BLaER1 (cell line): Measurements from ENCODE around the gene NUP50.
"Not testable (repeated sequence)": the region's sequence is repeated elsewhere in the genome, so short reads cannot be mapped to it uniquely, and the experiment has no call there.

Experiments used
- H3K27ac ChIP-seq: shearing (Covaris generic); formaldehyde crosslinking; 2 replicates; pipeline ENCODE4 v1.8.1; 2022
- H3K27me3 ChIP-seq: shearing (Covaris generic); formaldehyde crosslinking; 2 replicates; pipeline ENCODE4 v1.8.1; 2022
- H3K36me3 ChIP-seq: shearing (Covaris generic); formaldehyde crosslinking; 2 replicates; pipeline ENCODE4 v1.8.1; 2022
- H3K4me1 ChIP-seq: shearing (Covaris generic); formaldehyde crosslinking; 2 replicates; pipeline ENCODE4 v1.8.1; 2022
- H3K4me2 ChIP-seq: shearing (Covaris generic); formaldehyde crosslinking; 2 replicates; pipeline ENCODE4 v1.8.1; 2022
- H3K4me3 ChIP-seq: shearing (Covaris generic); formaldehyde crosslinking; 2 replicates; pipeline ENCODE4 v1.8.1; 2022
- H3K9ac ChIP-seq: shearing (Covaris generic); formaldehyde crosslinking; 2 replicates; pipeline ENCODE4 v1.8.1; 2022
- H3K9me3 ChIP-seq: shearing (Covaris generic); formaldehyde crosslinking; 2 replicates; pipeline ENCODE4 v1.8.1; 2022
- H4K20me1 ChIP-seq: shearing (Covaris generic); formaldehyde crosslinking; 2 replicates; pipeline ENCODE4 v1.8.1; 2022
- Cebpa-rat ChIP-seq: shearing (Covaris generic); IDR thresholded peaks from 2 replicates; pipeline ENCODE4 v1.8.1; 2022

NUP50 gene

DNA sequence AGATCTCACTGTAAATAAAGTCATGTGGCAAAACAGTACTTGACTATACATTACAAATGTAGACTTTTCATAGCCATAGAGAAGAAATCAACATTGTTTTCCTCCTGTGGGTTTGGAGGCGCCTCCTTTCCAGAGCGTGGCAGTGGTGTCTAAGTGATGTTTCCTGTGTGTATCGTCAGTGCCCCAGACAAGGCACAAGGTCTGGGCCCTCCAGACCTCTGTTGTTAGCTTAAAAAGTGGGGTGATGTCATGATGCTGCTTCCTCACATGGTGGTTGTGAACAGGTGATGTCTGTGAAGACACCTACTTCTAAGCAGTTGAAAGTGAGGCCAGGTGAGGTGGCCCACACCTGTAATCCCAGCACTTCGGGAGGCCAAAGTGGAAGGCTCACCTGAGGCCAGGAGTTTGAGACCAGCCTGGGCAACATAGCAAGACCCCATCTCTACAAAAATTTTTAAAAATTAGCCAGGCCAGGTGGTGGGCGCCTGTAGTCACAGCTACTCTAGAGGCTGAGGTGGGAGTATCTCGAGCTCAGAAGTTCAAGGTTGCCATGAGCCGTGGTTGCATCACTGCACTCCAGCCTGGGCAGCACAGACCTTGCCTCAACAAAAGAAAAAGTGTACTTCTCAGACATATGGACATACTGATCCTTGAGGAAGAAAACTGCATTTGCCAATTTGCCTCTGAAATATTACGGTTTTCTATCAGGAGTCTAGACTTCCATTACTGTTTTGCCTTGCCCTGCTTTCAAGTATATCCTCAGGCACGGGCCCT is 15.7 kb downstream of the NUP50 start:
- Histone ChIP-seq H3K4me2 (no peak overlapping the region), H3K27ac (no peak overlapping the region), H3K4me1 (no peaks in the 10 kb centered on the region), H3K9ac (no peak overlapping the region), H3K36me3 (peaks cover 98% of the 10 kb centered on the region), H3K4me3 (no peak overlapping the region), H3K27me3 (no peaks in the 10 kb centered on the region), H4K20me1 (peaks cover 93% of the 10 kb centered on the region), H3K9me3 (no peaks in the 10 kb centered on the region)
- TF ChIP-seq Cebpa-rat, result no peak

DNA sequence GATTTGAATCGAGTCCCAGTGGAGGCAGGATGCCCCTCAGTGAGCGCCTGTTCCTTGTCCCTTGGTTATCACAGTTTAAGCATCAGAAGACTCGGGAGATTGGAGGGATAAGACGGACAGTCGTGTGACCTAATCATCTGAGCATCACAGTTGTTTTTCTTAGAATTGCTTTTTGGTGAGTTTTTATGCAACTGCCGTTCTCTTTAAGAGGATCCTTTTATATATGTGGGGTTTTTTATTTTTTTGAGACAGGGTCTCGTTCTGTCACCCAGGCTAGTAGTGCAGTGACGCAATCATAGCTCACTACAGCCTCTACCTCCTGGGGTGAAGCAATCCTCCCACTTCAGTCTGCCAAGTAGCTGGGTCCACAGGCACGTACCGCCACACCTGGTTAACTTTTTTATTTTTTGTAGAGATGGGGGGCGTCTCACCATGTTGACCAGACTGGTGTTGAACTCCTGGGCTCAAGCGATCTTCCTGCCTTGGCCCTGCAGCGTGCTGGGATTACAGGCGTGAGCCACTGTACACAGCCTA is 16.5 kb downstream of the NUP50 start:
- H4K20me1 ChIP-seq, result peaks cover 93% of the 10 kb centered on the region

DNA sequence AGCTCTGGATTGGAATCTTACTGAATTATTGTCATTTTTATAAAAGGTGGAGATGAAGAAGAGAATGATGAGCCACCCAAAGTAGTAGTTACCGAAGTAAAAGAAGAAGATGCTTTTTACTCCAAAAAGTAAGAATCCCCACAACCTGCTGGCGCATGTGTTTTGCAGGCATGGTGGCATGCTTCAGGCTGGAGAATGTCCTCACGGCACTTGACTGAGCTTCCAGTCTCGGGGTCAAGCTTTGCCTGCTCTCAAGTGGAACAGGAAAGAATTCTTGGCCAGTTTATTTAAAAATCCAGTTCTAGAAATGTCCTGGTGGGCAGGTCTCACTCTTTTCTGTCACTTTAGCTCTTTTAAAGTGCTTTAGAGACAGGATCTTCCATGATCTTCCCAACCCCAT is 17.5 kb downstream of the NUP50 start:
- peaks cover 93% of the 10 kb centered on the region for H4K20me1 ChIP-seq
- H3K9ac ChIP-seq, result no peak overlapping the region
- no peaks in the 10 kb centered on the region for H3K9me3 ChIP-seq
- H3K27ac ChIP-seq, result no peak overlapping the region
- TF ChIP-seq Cebpa-rat, result no peak
- H3K27me3 ChIP-seq, result no peaks in the 10 kb centered on the region
- no peak overlapping the region for H3K4me3 ChIP-seq
- peaks cover 98% of the 10 kb centered on the region for H3K36me3 ChIP-seq
- H3K4me2 ChIP-seq, result no peak overlapping the region
- H3K4me1 ChIP-seq, result peaks cover 7% of the 10 kb centered on the region; the same call in 1 of the 2 replicates

More for the DNA sequence above, 16.5 kb downstream of the NUP50 start:
- Histone ChIP-seq H3K36me3 (peaks cover 98% of the 10 kb centered on the region), H3K9ac (no peak overlapping the region), H3K4me2 (no peak overlapping the region), H3K4me1 (no peaks in the 10 kb centered on the region), H3K9me3 (no peaks in the 10 kb centered on the region), H3K27me3 (no peaks in the 10 kb centered on the region), H3K27ac (no peak overlapping the region), H3K4me3 (no peak overlapping the region)
- peak; percentile 42 for TF ChIP-seq Cebpa-rat

DNA sequence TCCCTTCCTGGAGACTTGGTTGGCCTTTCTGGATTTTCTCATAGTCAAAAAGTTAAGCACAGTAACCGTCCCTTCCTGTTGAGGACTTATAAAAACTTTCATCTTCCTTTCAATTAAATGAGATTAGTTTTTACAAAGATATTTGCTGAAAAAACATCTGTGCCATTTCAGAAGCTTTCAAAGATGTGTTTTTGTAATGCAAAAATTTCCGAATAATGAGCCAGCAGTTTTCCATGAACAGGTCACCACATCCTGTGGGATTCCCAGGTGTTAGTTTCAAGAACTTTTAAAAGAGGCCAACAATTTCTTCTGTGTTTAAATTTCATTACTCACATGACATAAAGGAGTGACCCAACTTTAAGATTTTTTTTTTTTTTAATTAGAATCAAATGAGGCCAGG is 18.0 kb downstream of the NUP50 start:
- Histone ChIP-seq H3K9ac (no peak overlapping the region), H3K9me3 (no peaks in the 10 kb centered on the region), H4K20me1 (peaks cover 93% of the 10 kb centered on the region), H3K27ac (no peak overlapping the region), H3K4me3 (no peak overlapping the region), H3K27me3 (no peaks in the 10 kb centered on the region), H3K4me2 (no peak overlapping the region), H3K4me1 (peaks cover 7% of the 10 kb centered on the region; the same call in 1 of the 2 replicates), H3K36me3 (peaks cover 95% of the 10 kb centered on the region)
- no peak for TF ChIP-seq Cebpa-rat

DNA sequence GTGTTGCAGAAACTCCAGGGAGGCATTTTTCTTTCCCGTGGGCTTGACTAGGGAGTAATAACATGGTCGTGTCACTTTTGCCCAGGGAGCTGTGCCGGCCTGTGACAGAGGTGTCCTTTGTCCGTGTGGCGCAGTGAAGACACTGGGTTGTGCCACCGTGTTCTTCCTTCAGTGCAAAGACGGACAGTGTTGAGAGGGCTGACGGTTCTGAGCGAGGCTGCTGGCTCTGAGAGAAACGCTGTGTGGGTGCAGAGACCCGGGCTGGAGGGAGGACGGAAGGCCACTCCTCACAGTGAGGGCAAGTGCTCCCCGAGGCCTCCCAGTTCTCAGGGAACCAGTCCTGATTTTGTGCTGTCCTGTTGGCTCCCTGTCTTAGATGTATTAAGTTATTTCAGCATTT is 20.2 kb downstream of the NUP50 start:
- Histone ChIP-seq H3K27me3 (no peaks in the 10 kb centered on the region), H4K20me1 (peaks cover 94% of the 10 kb centered on the region), H3K36me3 (peaks cover 91% of the 10 kb centered on the region), H3K4me2 (no peak overlapping the region), H3K9me3 (no peaks in the 10 kb centered on the region), H3K4me3 (no peak overlapping the region), H3K27ac (0 out of 2 replicates have a peak overlapping the region, but pooled peaks have one; percentile 9), H3K4me1 (peaks cover 7% of the 10 kb centered on the region; the same call in 1 of the 2 replicates), H3K9ac (no peak overlapping the region)
- TF ChIP-seq Cebpa-rat, result no peak

DNA sequence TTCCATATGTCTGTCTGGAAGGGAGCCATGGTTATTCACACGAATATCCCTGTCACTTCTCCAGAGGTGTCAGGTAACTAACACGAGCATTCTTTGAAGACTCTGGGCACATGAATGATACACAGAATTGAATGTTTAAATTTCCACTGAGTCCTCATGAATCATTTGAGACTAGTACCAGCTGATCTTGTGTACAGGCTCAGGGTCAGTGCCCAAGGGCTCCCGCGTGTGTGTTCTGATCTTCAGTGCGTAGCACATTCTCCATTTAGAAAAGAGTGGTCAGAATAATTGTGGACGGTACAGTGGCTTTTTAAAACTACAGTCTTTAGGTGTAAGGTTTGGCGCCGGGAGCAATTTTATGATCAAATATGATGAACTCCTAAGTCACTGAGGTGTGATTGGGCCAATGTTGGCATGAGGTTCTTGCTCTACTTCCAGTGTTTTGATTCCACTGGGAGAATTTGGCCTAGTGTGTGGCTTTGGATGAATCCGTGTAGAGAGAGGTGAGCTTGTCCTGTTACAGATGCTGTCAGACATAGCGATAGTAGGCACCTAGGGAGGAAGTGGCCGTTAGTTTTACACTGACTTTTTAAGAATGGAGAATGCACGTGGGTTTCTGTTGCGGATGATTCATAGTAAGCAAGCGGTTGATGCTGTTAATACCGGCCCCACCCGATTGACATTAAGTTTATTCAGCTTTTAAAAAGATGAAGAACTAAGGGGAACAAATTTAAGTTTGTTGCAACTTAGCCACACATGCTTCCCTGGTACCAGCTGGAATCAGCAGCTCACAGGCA is 22.2 kb downstream of the NUP50 start:
- no peak for TF ChIP-seq Cebpa-rat
- Histone ChIP-seq H3K9ac (no peak overlapping the region), H3K27me3 (no peaks in the 10 kb centered on the region), H3K4me3 (no peak overlapping the region), H3K4me2 (no peak overlapping the region), H4K20me1 (peaks cover 86% of the 10 kb centered on the region), H3K27ac (no peak overlapping the region), H3K9me3 (no peaks in the 10 kb centered on the region), H3K4me1 (peaks cover 7% of the 10 kb centered on the region; the same call in 1 of the 2 replicates), H3K36me3 (peaks cover 83% of the 10 kb centered on the region)

DNA sequence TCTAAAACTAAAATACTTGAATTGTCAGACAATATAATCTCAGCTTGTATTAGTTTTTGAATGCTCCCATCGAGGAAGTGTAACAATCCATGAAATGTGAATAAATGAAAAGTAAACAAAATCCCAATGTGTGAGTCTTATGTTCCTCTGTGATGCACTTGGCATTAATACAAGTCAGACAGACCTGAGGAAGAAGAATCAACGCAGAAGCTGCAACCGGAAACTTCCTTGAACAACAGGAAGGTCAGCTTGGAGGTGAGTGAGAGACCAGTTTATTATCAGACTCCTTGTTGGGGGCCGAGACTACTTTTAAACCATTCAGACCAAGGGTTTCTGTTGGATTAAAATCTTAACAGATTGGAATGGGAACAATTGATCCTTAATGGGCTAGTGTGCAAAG is 24.2 kb downstream of the NUP50 start:
- H3K9me3 ChIP-seq, result no peaks in the 10 kb centered on the region
- H3K4me2 ChIP-seq, result no peak overlapping the region
- TF ChIP-seq Cebpa-rat, result no peak
- H3K4me3 ChIP-seq, result no peak overlapping the region
- H4K20me1 ChIP-seq, result peaks cover 76% of the 10 kb centered on the region
- no peaks in the 10 kb centered on the region for H3K27me3 ChIP-seq
- peaks cover 7% of the 10 kb centered on the region; the same call in 1 of the 2 replicates for H3K4me1 ChIP-seq
- H3K9ac ChIP-seq, result no peak overlapping the region
- H3K36me3 ChIP-seq, result peaks cover 77% of the 10 kb centered on the region
- H3K27ac ChIP-seq, result no peak overlapping the region

DNA sequence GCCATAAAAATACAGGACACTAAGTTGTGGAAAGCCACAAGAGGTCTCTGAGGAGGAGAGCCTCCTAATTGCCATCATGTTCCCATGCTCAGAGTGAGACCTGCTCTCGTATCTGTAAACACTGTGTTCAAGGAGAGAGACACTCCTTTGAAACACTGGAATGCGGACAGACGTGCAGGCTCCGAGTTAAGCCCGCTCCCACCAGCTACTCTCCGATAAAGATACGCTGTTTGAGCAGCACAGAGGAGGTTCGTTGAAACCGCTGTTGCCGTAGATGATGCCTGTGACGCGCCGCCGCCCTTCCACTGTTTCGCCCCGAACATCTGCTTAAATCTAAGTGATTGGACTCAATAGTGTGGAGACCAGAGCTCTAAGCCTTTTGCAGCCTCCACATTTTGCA is 25.1 kb downstream of the NUP50 start:
- H3K27me3 ChIP-seq, result no peaks in the 10 kb centered on the region
- no peak overlapping the region for H3K4me3 ChIP-seq
- peaks cover 70% of the 10 kb centered on the region for H3K36me3 ChIP-seq
- peaks cover 7% of the 10 kb centered on the region; the same call in 1 of the 2 replicates for H3K4me1 ChIP-seq
- no peak overlapping the region for H3K27ac ChIP-seq
- H4K20me1 ChIP-seq, result peaks cover 76% of the 10 kb centered on the region
- TF ChIP-seq Cebpa-rat, result no peak
- H3K4me2 ChIP-seq, result no peak overlapping the region
- H3K9ac ChIP-seq, result no peak overlapping the region
- H3K9me3 ChIP-seq, result no peaks in the 10 kb centered on the region

DNA sequence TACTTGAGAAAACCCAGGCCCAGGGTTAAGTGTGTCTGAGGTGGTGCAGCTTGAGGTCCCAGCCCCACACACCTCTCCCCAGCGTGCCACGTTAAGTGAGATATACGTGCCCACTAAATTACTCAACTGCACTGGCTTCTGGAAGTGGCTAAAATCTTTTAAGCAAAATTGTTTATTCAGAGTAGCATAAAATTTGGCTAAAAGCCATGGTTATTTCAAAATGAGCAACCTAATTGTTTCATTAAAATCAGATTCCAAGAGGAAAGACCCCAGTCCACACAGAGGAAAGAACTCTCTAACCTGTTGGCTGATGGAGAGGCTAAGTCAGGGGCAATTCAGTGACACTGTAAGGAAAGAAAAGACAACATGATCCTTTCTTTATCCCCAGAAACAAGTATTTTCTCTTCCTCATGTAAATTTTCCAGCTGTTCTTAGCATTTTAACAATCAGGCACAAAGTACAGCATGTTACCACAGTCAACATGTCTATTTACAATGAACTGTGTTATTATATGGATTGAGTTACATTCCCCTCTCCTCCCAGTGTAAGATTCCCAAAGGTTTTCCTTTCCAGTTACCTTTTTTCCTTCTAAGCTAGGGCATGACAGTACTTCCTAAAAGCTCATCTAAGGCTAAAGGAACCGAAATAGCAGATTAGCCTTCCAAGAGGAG is 26.6 kb downstream of the NUP50 start:
- Histone ChIP-seq H3K4me1 (peaks cover 7% of the 10 kb centered on the region; the same call in 1 of the 2 replicates), H3K4me3 (no peak overlapping the region), H3K4me2 (no peak overlapping the region), H3K27me3 (no peaks in the 10 kb centered on the region), H3K9ac (no peak overlapping the region), H4K20me1 (peaks cover 62% of the 10 kb centered on the region), H3K9me3 (no peaks in the 10 kb centered on the region), H3K36me3 (peaks cover 65% of the 10 kb centered on the region), H3K27ac (no peak overlapping the region)
- TF ChIP-seq Cebpa-rat, result no peak

DNA sequence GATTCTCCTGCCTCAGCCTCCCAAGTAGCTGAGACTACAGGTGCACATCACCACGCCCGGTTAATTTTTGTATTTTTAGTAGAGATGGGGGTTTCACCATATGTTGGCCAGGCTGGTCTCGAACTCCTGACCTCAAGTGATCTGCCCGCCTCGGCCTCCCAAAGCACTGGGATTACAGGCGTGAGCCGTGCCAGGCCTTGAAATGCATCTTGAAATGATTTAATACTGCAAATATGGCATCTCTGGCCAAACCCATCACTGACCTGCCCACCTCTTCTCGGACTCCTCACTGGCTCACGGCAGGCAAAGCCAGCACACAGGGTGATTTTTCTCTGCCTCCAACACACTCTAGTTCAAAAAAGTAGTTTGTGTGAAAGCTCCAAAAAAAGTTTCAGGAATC is 28.0 kb downstream of the NUP50 start:
- H4K20me1 ChIP-seq, result peaks cover 57% of the 10 kb centered on the region
- not testable (repeated sequence) for H3K4me1 ChIP-seq

More for the DNA sequence above, 28.0 kb downstream of the NUP50 start:
- not testable (repeated sequence) for H3K9ac ChIP-seq, H3K4me2 ChIP-seq, H3K27me3 ChIP-seq, H3K4me3 ChIP-seq, H3K9me3 ChIP-seq, H3K27ac ChIP-seq
- peaks cover 67% of the 10 kb centered on the region for H3K36me3 ChIP-seq
